Gastroesophageal sphincter (tissue), 3 donors: ENCODE data around the gene RFX7.

Source experiments
- EP300 ChIP-seq: sonication (generic); formaldehyde crosslinking; IDR thresholded peaks from one replicate; pipeline ENCODE4 v1.6.1; 2017; ENCODE audit warnings: antibody characterized with exemption, mild to moderate bottlenecking
- POLR2A ChIP-seq, 2 donors: fragments of 450-650 bp; IDR thresholded peaks; one replicate each; pipeline ENCODE4 v1.6.1; 2017; ENCODE audit warnings: antibody characterized with exemption in 2 of 2, mild to moderate bottlenecking in 2 of 2, moderate library complexity in 1 of 2
- POLR2AphosphoS5 ChIP-seq: sonication (generic); formaldehyde crosslinking; IDR thresholded peaks from one replicate; pipeline ENCODE4 v1.6.1; 2017; ENCODE audit warnings: antibody characterized with exemption
- TF ChIP-seq, protein P1 (sequence below), 4 experiments: fragments of 200-600 bp in 2 of 4; fragments of 450-650 bp in 2 of 4; sonication (generic) in 1 of 4; IDR thresholded peaks; one replicate each; pipeline ENCODE4 v1.5.1; 2017 to 2019; ENCODE audit warnings: antibody characterized with exemption in 4 of 4, mild to moderate bottlenecking in 2 of 4, moderate library complexity in 2 of 4

DNA sequence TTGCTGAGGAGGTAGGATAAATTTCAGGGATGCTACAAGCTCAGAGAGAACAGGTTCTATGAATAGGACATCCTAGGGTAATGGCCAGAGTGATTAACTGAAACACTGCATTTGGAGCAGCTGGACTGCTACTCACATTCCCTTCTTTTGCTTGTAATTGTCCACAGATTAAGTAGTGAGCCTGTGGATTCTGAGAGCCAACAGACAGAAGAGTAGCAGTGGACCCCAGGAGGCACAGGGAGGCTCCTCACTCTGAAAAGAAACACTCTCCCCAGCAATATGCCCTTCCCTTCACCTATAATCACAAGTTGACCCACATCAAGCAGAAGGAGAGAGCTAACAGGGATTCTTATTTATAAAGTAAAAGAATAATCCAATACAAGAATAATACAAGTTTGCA, 10.6 kb upstream of the RFX7 start:
- no peak for TF ChIP-seq POLR2A (IDR thresholded peaks at IDR 0.05)
- TF ChIP-seq, protein P1, sequence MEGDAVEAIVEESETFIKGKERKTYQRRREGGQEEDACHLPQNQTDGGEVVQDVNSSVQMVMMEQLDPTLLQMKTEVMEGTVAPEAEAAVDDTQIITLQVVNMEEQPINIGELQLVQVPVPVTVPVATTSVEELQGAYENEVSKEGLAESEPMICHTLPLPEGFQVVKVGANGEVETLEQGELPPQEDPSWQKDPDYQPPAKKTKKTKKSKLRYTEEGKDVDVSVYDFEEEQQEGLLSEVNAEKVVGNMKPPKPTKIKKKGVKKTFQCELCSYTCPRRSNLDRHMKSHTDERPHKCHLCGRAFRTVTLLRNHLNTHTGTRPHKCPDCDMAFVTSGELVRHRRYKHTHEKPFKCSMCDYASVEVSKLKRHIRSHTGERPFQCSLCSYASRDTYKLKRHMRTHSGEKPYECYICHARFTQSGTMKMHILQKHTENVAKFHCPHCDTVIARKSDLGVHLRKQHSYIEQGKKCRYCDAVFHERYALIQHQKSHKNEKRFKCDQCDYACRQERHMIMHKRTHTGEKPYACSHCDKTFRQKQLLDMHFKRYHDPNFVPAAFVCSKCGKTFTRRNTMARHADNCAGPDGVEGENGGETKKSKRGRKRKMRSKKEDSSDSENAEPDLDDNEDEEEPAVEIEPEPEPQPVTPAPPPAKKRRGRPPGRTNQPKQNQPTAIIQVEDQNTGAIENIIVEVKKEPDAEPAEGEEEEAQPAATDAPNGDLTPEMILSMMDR (IDR thresholded peaks at IDR 0.05) = no peak
- TF ChIP-seq POLR2AphosphoS5 = no peak
- no peak for TF ChIP-seq EP300
